ENCODE data around the gene ALG14.

DNA sequence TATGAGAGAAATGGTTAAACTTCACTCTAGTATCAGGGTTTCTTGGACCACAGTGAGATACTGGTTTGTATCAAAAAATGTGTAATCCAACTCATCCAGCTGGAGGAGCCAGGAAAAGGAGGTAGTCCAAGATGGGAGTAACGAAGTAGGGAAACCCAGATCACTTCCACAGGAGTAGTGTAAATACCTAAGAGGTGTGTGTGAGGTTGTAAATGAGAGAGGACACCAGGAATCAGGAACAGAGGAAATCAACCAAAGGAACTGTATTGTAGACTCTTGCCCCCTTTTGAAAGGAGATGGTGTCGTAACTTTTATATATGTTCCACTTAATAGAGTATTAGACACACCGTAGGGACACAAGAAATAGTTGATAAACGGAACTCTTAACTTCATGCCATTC lies 24.7 kb upstream of the ALG14 start:
- TF ChIP-seq, protein P1, sequence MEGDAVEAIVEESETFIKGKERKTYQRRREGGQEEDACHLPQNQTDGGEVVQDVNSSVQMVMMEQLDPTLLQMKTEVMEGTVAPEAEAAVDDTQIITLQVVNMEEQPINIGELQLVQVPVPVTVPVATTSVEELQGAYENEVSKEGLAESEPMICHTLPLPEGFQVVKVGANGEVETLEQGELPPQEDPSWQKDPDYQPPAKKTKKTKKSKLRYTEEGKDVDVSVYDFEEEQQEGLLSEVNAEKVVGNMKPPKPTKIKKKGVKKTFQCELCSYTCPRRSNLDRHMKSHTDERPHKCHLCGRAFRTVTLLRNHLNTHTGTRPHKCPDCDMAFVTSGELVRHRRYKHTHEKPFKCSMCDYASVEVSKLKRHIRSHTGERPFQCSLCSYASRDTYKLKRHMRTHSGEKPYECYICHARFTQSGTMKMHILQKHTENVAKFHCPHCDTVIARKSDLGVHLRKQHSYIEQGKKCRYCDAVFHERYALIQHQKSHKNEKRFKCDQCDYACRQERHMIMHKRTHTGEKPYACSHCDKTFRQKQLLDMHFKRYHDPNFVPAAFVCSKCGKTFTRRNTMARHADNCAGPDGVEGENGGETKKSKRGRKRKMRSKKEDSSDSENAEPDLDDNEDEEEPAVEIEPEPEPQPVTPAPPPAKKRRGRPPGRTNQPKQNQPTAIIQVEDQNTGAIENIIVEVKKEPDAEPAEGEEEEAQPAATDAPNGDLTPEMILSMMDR (IDR thresholded peaks at IDR 0.05; ENCODE audit: low read depth, low read length, poor library complexity, severe bottlenecking): no peak
- TF ChIP-seq EZH2phosphoT487 (IDR thresholded peaks at IDR 0.05; ENCODE audit: borderline replicate concordance, low read length): no peak

Measured in DOHH2 (cell line).